ENCODE measurements around the gene SLC1A2. TPM values are rescaled to one million over a fixed set of nuclear protein-coding genes. Genes with fewer than 3 reads are reported as not detected.

SLC1A2 gene
- total and polyA plus RNA-seq, 4 donors: 0.35 to 17.0 (median 1.1) TPM

DNA sequence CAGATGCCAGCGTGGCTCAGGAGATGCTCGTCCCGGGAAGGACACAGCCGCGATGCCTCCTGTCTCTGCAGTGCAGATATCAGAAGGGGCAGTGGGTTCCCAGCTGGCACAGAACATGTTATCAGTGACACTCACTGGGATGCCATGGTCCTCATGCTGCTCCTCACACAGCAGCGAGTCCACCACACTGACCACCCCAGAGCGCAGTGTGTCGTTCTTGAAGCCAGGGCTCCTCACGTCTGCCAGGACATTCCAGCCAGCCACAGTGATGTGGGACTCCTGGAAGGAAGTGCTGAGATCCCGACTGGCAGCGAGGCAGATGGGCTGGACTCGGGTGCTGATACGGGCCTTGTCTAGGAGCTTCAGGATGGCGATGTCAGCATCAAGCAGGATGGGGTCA, 13.1 kb upstream of the SLC1A2 start:
- H3K4me1 ChIP-seq (ENCODE audit: control insufficient read depth in 5 of 5, insufficient read depth in 5 of 5, low read length in 5 of 5): peaks cover 0 to 2% (median 0%) of the 10 kb centered on the region in 5 donors
- H3K9me3 ChIP-seq (ENCODE audit: control insufficient read depth in 4 of 4, insufficient read depth in 3 of 4, low read length in 3 of 4): peaks cover 0 to 1% (median 0%) of the 10 kb centered on the region in 4 donors
- no peak for ATAC-seq (ENCODE audit: insufficient read depth, low FRiP score)
- no peak for DNase-seq
- H3K4me3 ChIP-seq: no peak overlapping the region
- no peaks in the 10 kb centered on the region for H3K36me3 ChIP-seq (ENCODE audit: control insufficient read depth in 4 of 4, insufficient read depth in 4 of 4, low read length in 4 of 4)
- WGBS, 2 donors: 93% methylated on average over 14 of the region's 14 CpGs
- no peaks in the 10 kb centered on the region for H3K27me3 ChIP-seq (ENCODE audit: control insufficient read depth in 3 of 3, insufficient read depth in 3 of 3, low read length in 2 of 3)
- no peak overlapping the region for H3K9ac ChIP-seq (ENCODE audit: insufficient read depth in 1 of 2, low read length in 2 of 2)
- H3K27ac ChIP-seq (ENCODE audit: low read depth in 1 of 2, low read length in 1 of 2): no peak overlapping the region
- TF ChIP-seq CTCF (IDR thresholded peaks at IDR 0.05; ENCODE audit: control extremely low read depth, extremely low read depth): no peak

GRCh38 chr11:35427071-35427470, 7.7 kb upstream of the SLC1A2 start:
- DNase-seq (peak in 1 of 3 donors; percentile 22), ATAC-seq (ENCODE audit: insufficient read depth, low FRiP score) (peak; percentile 34)
- H3K27me3 ChIP-seq (ENCODE audit: control insufficient read depth in 3 of 3, insufficient read depth in 3 of 3, low read length in 2 of 3): peaks cover 1 to 18% (median 8%) of the 10 kb centered on the region in 3 donors
- H3K9ac ChIP-seq (ENCODE audit: insufficient read depth in 1 of 2, low read length in 2 of 2): no peak overlapping the region
- 36 to 64% methylated on average over 3 of the region's 3 CpGs for WGBS, 2 donors
- H3K4me3 ChIP-seq: no peak overlapping the region
- H3K27ac ChIP-seq (ENCODE audit: low read depth in 1 of 2, low read length in 1 of 2): no peak overlapping the region
- H3K36me3 ChIP-seq (ENCODE audit: control insufficient read depth in 4 of 4, insufficient read depth in 4 of 4, low read length in 4 of 4): no peaks in the 10 kb centered on the region
- H3K9me3 ChIP-seq (ENCODE audit: control insufficient read depth in 4 of 4, insufficient read depth in 3 of 4, low read length in 3 of 4): peaks cover 0 to 6% (median 0%) of the 10 kb centered on the region in 4 donors
- peaks cover 0 to 6% (median 0%) of the 10 kb centered on the region in 5 donors for H3K4me1 ChIP-seq (ENCODE audit: control insufficient read depth in 5 of 5, insufficient read depth in 5 of 5, low read length in 5 of 5)
- no peak for TF ChIP-seq CTCF (IDR thresholded peaks at IDR 0.05; ENCODE audit: control extremely low read depth, extremely low read depth)

DNA sequence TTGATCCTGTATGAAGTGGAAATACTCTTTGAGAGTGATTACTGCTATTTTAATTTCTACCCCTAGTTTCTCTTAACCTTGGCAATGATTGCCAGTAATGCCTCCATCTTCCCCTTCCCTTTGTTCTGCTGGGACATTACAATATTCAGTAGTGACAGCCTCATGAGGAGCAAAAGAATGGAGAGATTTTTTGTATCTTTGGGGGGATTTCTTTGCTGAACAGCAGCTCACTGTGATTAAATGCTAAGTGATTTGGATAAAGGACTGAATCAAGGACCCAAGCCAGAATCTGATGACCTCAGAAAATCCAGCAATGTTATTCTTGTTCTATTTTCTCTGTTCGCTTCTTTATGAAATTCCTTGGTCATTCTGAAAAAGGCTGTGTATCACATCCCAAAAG, 7.0 kb upstream of the SLC1A2 start:
- no peak for TF ChIP-seq CTCF (IDR thresholded peaks at IDR 0.05; ENCODE audit: control extremely low read depth, extremely low read depth)

More for the DNA sequence above, 7.0 kb upstream of the SLC1A2 start:
- DNase-seq (no peak), ATAC-seq (ENCODE audit: insufficient read depth, low FRiP score) (no peak)
- Histone ChIP-seq H3K27ac (ENCODE audit: low read depth in 1 of 2, low read length in 1 of 2) (no peak overlapping the region), H3K9me3 (ENCODE audit: control insufficient read depth in 4 of 4, insufficient read depth in 3 of 4, low read length in 3 of 4) (peaks cover 0 to 6% (median 0%) of the 10 kb centered on the region in 4 donors), H3K4me3 (no peak overlapping the region), H3K9ac (ENCODE audit: insufficient read depth in 1 of 2, low read length in 2 of 2) (no peak overlapping the region), H3K36me3 (ENCODE audit: control insufficient read depth in 4 of 4, insufficient read depth in 4 of 4, low read length in 4 of 4) (no peaks in the 10 kb centered on the region), H3K4me1 (ENCODE audit: control insufficient read depth in 5 of 5, insufficient read depth in 5 of 5, low read length in 5 of 5) (peaks cover 0 to 6% (median 0%) of the 10 kb centered on the region in 5 donors), H3K27me3 (ENCODE audit: control insufficient read depth in 3 of 3, insufficient read depth in 3 of 3, low read length in 2 of 3) (peaks cover 3 to 25% (median 16%) of the 10 kb centered on the region in 3 donors)
- 94 to 95% methylated on average over 1 of the region's 1 CpG for WGBS, 2 donors

All from lung (tissue), 12 donors.